MCF 10A (cell line): ENCODE data around the gene SARNP. TPM values are rescaled to one million over a fixed set of nuclear protein-coding genes. Genes with fewer than 3 reads are reported as not detected.

Source experiments
- BruUV-seq: library from RNA; stranded (reverse); fragments of 400-500 nt; replicated peaks from 2 replicates; lab custom pipeline; 2021; lab: Mats Ljungman, UMichigan
- CTCF ChIA-PET: fragments of 300-600 bp; sonication (Branson Sonifier 250); formaldehyde crosslinking; extraction: SDS; loops from one replicate; lab custom pipeline; 2021; ENCODE audit warnings: antibody characterized with exemption, inconsistent platforms; lab: Yijun Ruan, JAX
- POLR2A ChIA-PET: fragments of 300-600, 350-650 bp; sonication (Branson Sonifier 250); formaldehyde crosslinking; extraction: SDS; loops from one replicate; lab custom pipeline; 2020; ENCODE audit warnings: antibody characterized with exemption, inconsistent platforms; lab: Yijun Ruan, JAX
- DNase-seq: peaks from one replicate; pipeline ENCODE4 v3.0.0-alpha.2; 2018; ENCODE audit not compliant: unreplicated experiment
- H3K27ac Mint-ChIP-seq: one replicate; pipeline ENCODE4 v1.8.0; 2022; ENCODE audit warnings: mild to moderate bottlenecking, low read depth, mixed read lengths; ENCODE audit not compliant: unreplicated experiment
- H3K27me3 Mint-ChIP-seq: one replicate; pipeline ENCODE4 v1.8.0; 2022; ENCODE audit warnings: mixed read lengths; ENCODE audit not compliant: insufficient read depth, unreplicated experiment
- H3K36me3 Mint-ChIP-seq: one replicate; pipeline ENCODE4 v1.8.0; 2022; ENCODE audit warnings: mild to moderate bottlenecking, moderate library complexity, mixed read lengths; ENCODE audit not compliant: insufficient read depth, unreplicated experiment
- H3K4me1 Mint-ChIP-seq: one replicate; pipeline ENCODE4 v1.8.0; 2022; ENCODE audit warnings: mixed read lengths; ENCODE audit not compliant: insufficient read depth, unreplicated experiment
- H3K4me3 Mint-ChIP-seq: one replicate; pipeline ENCODE4 v1.8.0; 2022; ENCODE audit warnings: mild to moderate bottlenecking, moderate library complexity, mixed read lengths; ENCODE audit not compliant: unreplicated experiment
- H3K9me3 Mint-ChIP-seq: one replicate; pipeline ENCODE4 v1.8.0; 2022; ENCODE audit warnings: mixed read lengths; ENCODE audit not compliant: unreplicated experiment
- intact Hi-C: fragments of 100-400 bp; cut with micrococcal nuclease; formaldehyde crosslinking; loops from 2 replicates; pipeline ENCODE4 v1.14.1; 2022
- total RNA-seq: library from RNA; stranded (reverse); gene quantifications from 2 replicates; pipeline ENCODE4 v1.2.3, GENCODE V29; 2022
- TF ChIP-seq, protein P1 (sequence below): fragments of 200-600 bp; IDR thresholded peaks from one replicate; pipeline ENCODE4 v1.8.0; 2022; ENCODE audit warnings: antibody characterized with exemption, mild to moderate bottlenecking; ENCODE audit not compliant: unreplicated experiment

Gene SARNP
- total RNA-seq, 1 experiment from 2014 or later = 61.1 TPM

DNA sequence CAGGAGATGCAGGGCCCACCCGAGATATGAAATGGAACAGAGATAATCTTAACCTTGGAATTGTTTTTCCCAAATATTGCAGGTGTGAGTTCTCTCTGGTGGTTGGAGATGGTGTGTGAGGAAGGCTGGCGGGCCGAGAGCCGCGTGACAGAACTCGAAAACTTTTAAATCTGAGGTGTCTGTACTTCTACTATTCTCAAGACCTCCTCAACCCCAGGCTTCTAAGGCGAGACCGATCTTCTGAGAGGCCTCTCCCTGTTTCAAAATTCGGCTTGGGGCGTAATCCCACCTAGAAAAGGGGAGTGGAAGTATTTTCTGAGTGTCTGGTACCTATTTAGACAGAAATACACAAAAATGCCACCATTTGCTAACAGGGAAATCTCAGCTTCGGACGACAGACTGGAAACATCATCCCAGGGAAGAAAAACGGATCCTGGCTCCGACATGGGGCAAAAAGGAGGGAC lies 611 bp downstream of the SARNP start:
- ChIA-PET CTCF (interaction anchor here (1.1 to 2.7 kb wide), 9 partner anchors 12 to 179 kb away, joined by 3 to 15 read pairs (median 7); partner anchors contain the start of genes DNAJC14 and PYM1), POLR2A (interaction anchor here (0.6 to 8.3 kb wide), 34 partner anchors 10 to 1537 kb away, joined by 3 to 207 read pairs (median 6); partner anchors contain the start of genes BLOC1S1, CBX5, CD63 and CS)
- intact Hi-C loops = loop anchor here (1.0 to 5.0 kb wide), 3 partner anchors 109 to 225 kb away; partner anchors contain the start of gene RPS26
- TSS peak; percentile 68 for BruUV-seq
- Mint-ChIP-seq H3K27ac (no peak overlapping the region), H3K36me3 (peaks cover 60% of the 10 kb centered on the region), H3K4me1 (peaks cover 25% of the 10 kb centered on the region), H3K27me3 (no peaks in the 10 kb centered on the region), H3K9me3 (no peaks in the 10 kb centered on the region), H3K4me3 (no peak overlapping the region)
- no peak for DNase-seq
- TF ChIP-seq, protein P1, sequence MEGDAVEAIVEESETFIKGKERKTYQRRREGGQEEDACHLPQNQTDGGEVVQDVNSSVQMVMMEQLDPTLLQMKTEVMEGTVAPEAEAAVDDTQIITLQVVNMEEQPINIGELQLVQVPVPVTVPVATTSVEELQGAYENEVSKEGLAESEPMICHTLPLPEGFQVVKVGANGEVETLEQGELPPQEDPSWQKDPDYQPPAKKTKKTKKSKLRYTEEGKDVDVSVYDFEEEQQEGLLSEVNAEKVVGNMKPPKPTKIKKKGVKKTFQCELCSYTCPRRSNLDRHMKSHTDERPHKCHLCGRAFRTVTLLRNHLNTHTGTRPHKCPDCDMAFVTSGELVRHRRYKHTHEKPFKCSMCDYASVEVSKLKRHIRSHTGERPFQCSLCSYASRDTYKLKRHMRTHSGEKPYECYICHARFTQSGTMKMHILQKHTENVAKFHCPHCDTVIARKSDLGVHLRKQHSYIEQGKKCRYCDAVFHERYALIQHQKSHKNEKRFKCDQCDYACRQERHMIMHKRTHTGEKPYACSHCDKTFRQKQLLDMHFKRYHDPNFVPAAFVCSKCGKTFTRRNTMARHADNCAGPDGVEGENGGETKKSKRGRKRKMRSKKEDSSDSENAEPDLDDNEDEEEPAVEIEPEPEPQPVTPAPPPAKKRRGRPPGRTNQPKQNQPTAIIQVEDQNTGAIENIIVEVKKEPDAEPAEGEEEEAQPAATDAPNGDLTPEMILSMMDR = no peak

DNA sequence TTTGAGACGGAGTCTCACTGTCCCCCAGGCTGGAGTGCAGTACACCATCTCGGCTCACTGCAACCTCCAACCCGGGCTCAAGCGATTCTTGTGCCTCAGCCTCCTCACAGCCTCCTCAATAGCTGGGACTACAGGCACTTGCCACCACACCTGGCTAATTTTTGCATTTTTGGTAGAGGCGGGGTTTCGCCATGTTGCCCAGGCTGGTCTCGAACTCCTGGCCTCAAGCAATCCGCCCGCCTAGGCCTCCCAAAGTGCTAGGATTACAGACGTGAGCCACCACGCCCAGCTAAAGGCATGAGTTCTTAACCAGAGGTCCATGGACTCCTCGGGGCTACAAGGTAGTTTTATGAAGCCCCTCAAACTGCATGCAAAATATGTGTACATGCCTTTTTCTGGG lies 2.1 kb downstream of the SARNP start:
- no TSS peak for BruUV-seq
- Mint-ChIP-seq H3K4me1 (peaks cover 32% of the 10 kb centered on the region), H3K27ac (no peak overlapping the region), H3K4me3 (no peak overlapping the region), H3K27me3 (no peaks in the 10 kb centered on the region), H3K9me3 (no peaks in the 10 kb centered on the region), H3K36me3 (peaks cover 52% of the 10 kb centered on the region)
- CTCF ChIA-PET = interaction anchor here (0.6 to 0.7 kb wide), 2 partner anchors 23 to 68 kb away, joined by 3 read pairs; no protein-coding TSS in a partner anchor
- POLR2A ChIA-PET = interaction anchor here (0.6 to 8.3 kb wide), 10 partner anchors 13 to 302 kb away, joined by 3 to 207 read pairs (median 24); partner anchors contain the start of genes CD63, DGKA, DNAJC14 and PYM1
- TF ChIP-seq, protein P1 = no peak
- intact Hi-C loops = loop anchor here (5.0 kb wide), 1 partner anchor 227 kb away; the partner anchor contains the start of gene RPS26
- no peak for DNase-seq

- TF ChIP-seq, protein P1 = no peak
- Mint-ChIP-seq H3K9me3 (no peaks in the 10 kb centered on the region), H3K27ac (no peak overlapping the region), H3K27me3 (no peaks in the 10 kb centered on the region), H3K4me1 (peaks cover 26% of the 10 kb centered on the region), H3K36me3 (peaks cover 53% of the 10 kb centered on the region), H3K4me3 (no peak overlapping the region)
- no peak for DNase-seq
- BruUV-seq = no TSS peak
- ChIA-PET POLR2A (interaction anchor here (0.6 to 1.0 kb wide), 2 partner anchors 128 to 134 kb away, joined by 3 to 4 read pairs; no protein-coding TSS in a partner anchor), CTCF (interaction anchor here (0.5 to 1.4 kb wide), 3 partner anchors 11 to 1672 kb away, joined by 3 to 4 read pairs (median 3); no protein-coding TSS in a partner anchor)
- intact Hi-C loops = no loop called here
Measured at GRCh38 chr12:55814257-55814656, 3.3 kb downstream of the SARNP start.

- H3K36me3 Mint-ChIP-seq = peaks cover 73% of the 10 kb centered on the region
- intact Hi-C loops = no loop called here
- H3K4me1 Mint-ChIP-seq = peaks cover 23% of the 10 kb centered on the region
- no TSS peak for BruUV-seq
- no peak for DNase-seq
- no peaks in the 10 kb centered on the region for H3K27me3 Mint-ChIP-seq
- H3K9me3 Mint-ChIP-seq = no peaks in the 10 kb centered on the region
- no peak overlapping the region for H3K4me3 Mint-ChIP-seq
- POLR2A ChIA-PET = interaction anchor here (1.5 kb wide), 1 partner anchor 116 kb away, joined by 5 read pairs; the partner anchor contains the start of gene PYM1
- CTCF ChIA-PET = interaction anchor here (0.5 to 1.3 kb wide), 3 partner anchors 127 to 277 kb away, joined by 3 to 5 read pairs (median 4); no protein-coding TSS in a partner anchor
- H3K27ac Mint-ChIP-seq = no peak overlapping the region
- TF ChIP-seq, protein P1 = no peak
Measured at GRCh38 chr12:55812088-55812487, 5.4 kb downstream of the SARNP start.
